Keratinocyte (primary cell): ENCODE data around the gene CASP3. TPM values are rescaled to one million over a fixed set of nuclear protein-coding genes. Genes with fewer than 3 reads are reported as not detected.

Experiments
- DNase-seq: peaks from one replicate; pipeline ENCODE4 v3.0.0-alpha.2; 2011; ENCODE audit warnings: low read depth, missing footprints, low spot score
- FAIRE-seq: peaks from 2 replicates; lab custom pipeline; 2011; peaks lifted over from hg19 to GRCh38; lab: Jason Lieb, UNC
- H2AFZ ChIP-seq: 2 replicates; pipeline ENCODE4 v1.6.0; 2012; ENCODE audit warnings: low read length, control low read depth, inconsistent platforms; ENCODE audit not compliant: control insufficient read depth
- H3K27ac ChIP-seq: 2 replicates; pipeline ENCODE4 v1.5.1; 2011; ENCODE audit warnings: low read length; ENCODE audit not compliant: control insufficient read depth, insufficient read depth
- H3K27me3 ChIP-seq: 3 replicates; pipeline ENCODE4 v1.6.0; 2011; ENCODE audit warnings: low read length; ENCODE audit not compliant: control insufficient read depth, insufficient read depth; ENCODE audit errors: extremely low read depth
- H3K36me3 ChIP-seq, 2 experiments: 2 replicates in 1 of 2; 3 replicates in 1 of 2; pipeline ENCODE4 v1.5.1; 2011; ENCODE audit warnings: low read length in 2 of 2, mild to moderate bottlenecking in 1 of 2; ENCODE audit not compliant: control insufficient read depth in 2 of 2, insufficient read depth in 2 of 2; ENCODE audit errors: extremely low read depth in 1 of 2
- H3K4me1 ChIP-seq: 3 replicates; pipeline ENCODE4 v1.5.1; 2011; ENCODE audit warnings: low read length; ENCODE audit not compliant: control insufficient read depth, insufficient read depth; ENCODE audit errors: extremely low read depth
- H3K4me2 ChIP-seq: 3 replicates; pipeline ENCODE4 v1.6.0; 2011; ENCODE audit warnings: low read depth, low read length; ENCODE audit not compliant: control insufficient read depth, insufficient read depth; ENCODE audit errors: extremely low read depth
- H3K4me3 ChIP-seq, 3 experiments: fragments of 200-600 bp in 1 of 3; sonication (generic) in 1 of 3; 2 replicates in 2 of 3; 3 replicates in 1 of 3; pipeline ENCODE4 v1.5.1; 2011 to 2016; ENCODE audit warnings: low read length in 3 of 3, mild to moderate bottlenecking in 3 of 3, control low read depth in 2 of 3, inconsistent platforms in 1 of 3, low read depth in 1 of 3, mixed read lengths in 1 of 3, mixed run types in 1 of 3, moderate library complexity in 1 of 3; ENCODE audit not compliant: control insufficient read depth in 2 of 3, insufficient read depth in 2 of 3; ENCODE audit errors: extremely low read depth in 1 of 3
- H3K79me2 ChIP-seq: 2 replicates; pipeline ENCODE4 v1.6.0; 2012; ENCODE audit warnings: low read length; ENCODE audit not compliant: control insufficient read depth, insufficient read depth
- H3K9ac ChIP-seq: 3 replicates; pipeline ENCODE4 v1.6.0; 2011; ENCODE audit warnings: low read length; ENCODE audit not compliant: control insufficient read depth, insufficient read depth; ENCODE audit errors: extremely low read depth
- H3K9me1 ChIP-seq: 3 replicates; pipeline ENCODE4 v1.6.0; 2011; ENCODE audit warnings: low read length; ENCODE audit not compliant: control insufficient read depth, insufficient read depth; ENCODE audit errors: extremely low read depth
- H3K9me3 ChIP-seq: 2 replicates; pipeline ENCODE4 v1.5.1; 2012; ENCODE audit warnings: low read depth, low read length; ENCODE audit not compliant: control insufficient read depth
- H4K20me1 ChIP-seq: 3 replicates; pipeline ENCODE4 v1.6.0; 2011; ENCODE audit warnings: low read length; ENCODE audit not compliant: control insufficient read depth, insufficient read depth; ENCODE audit errors: extremely low read depth
- CTCF ChIP-seq, 3 experiments: IDR thresholded peaks in 1 of 3; conservative IDR thresholded peaks in 1 of 3; optimal IDR thresholded peaks in 1 of 3; 2 replicates in 2 of 3; 3 replicates in 1 of 3; pipeline versions ENCODE3 to v1.5.1; 2011; ENCODE audit warnings: low read length in 3 of 3, mild to moderate bottlenecking in 3 of 3, moderate library complexity in 2 of 3, control low read depth in 1 of 3, inconsistent platforms in 1 of 3; ENCODE audit not compliant: insufficient read depth in 2 of 3; ENCODE audit errors: extremely low read depth in 1 of 3
- EZH2 ChIP-seq: IDR thresholded peaks from one replicate; pipeline ENCODE4 v1.6.1; 2012; ENCODE audit warnings: inconsistent platforms, mild to moderate bottlenecking, low read length, moderate library complexity
- dilution Hi-C: fragments of 300-500 bp; cut with MboI; formaldehyde crosslinking; loops from one replicate; pipeline ENCODE4 v1.7.0; 2020; ENCODE audit warnings: low sequenced_read_pairs; ENCODE audit not compliant: extremely low pct_ligation_motif_present
- polyA plus RNA-seq, 5 experiments: library from polyadenylated mRNA; depleted of rRNA in 3 of 5; stranded (reverse) in 3 of 5; stranded (forward) in 1 of 5; unstranded in 1 of 5; fragments of >200 nt; gene quantifications; 1 replicate in 1 of 5; 2 replicates in 3 of 5; 3 replicates in 1 of 5; pipeline versions ENCODE4 v1.2.1 to v1.2.3, GENCODE V29; 2011 to 2012; ENCODE audit warnings: missing spikeins in 2 of 5, low read depth in 1 of 5, low replicate concordance in 1 of 5

The CASP3 gene
- polyA plus RNA-seq, 1 donor (not counting 4 experiments of a cell fraction or from before 2014, with no cell fraction given), result 51.1 TPM

DNA sequence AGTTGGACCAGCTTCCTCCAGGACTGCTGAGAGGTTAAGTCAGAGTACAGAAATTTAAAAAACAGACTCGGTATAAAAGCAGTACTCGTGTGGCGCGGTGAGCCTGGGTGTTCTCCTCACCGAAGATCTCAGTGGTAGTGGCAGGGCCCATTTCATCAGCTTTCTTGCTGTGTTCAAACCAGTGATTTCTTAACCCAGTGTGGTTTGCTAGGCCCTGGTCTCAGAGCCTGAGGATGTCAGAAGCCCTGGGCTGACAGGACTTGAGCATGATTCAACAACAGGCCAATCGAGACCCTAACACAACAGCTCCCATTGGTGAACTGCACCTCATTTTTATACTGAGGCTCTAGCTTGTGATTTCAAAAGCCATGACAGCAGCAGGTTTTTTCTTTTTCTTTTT lies 23.5 kb upstream of the CASP3 start:
- Histone ChIP-seq H3K4me3 (no peak overlapping the region), H3K4me2 (no peak overlapping the region), H3K4me1 (peaks cover 9% of the 10 kb centered on the region), H3K27ac (no peak overlapping the region), H3K27me3 (no peaks in the 10 kb centered on the region), H3K79me2 (no peaks in the 10 kb centered on the region), H4K20me1 (no peaks in the 10 kb centered on the region), H3K9me3 (no peaks in the 10 kb centered on the region), H3K36me3 (peaks cover 10 to 19% of the 10 kb centered on the region in 2 experiments), H3K9me1 (no peaks in the 10 kb centered on the region), H3K9ac (no peak overlapping the region), H2AFZ (no peak overlapping the region)
- no peak for FAIRE-seq
- no peak for DNase-seq
- TF ChIP-seq CTCF (optimal IDR thresholded peaks at IDR 0.05 in 1 of 3, IDR thresholded peaks at IDR 0.05 in 1 of 3, conservative IDR thresholded peaks at IDR 0.05 in 1 of 3; ENCODE audit: extremely low read depth in 1 of 3, insufficient read depth in 2 of 3, low read length in 3 of 3), result no peak
- no peak for TF ChIP-seq EZH2
- dilution Hi-C loops, result no loop called here

GRCh38 chr4:184671101-184671500 lies 21.9 kb upstream of the CASP3 start:
- peaks cover 15 to 26% of the 10 kb centered on the region in 2 experiments for H3K36me3 ChIP-seq
- peak overlapping the region; percentile 60 for H3K9ac ChIP-seq
- H2AFZ ChIP-seq, result peak overlapping the region; percentile 86
- DNase-seq (no peak), FAIRE-seq (peak; percentile 32)
- H3K4me2 ChIP-seq, result peak overlapping the region; percentile 56
- H3K79me2 ChIP-seq, result no peaks in the 10 kb centered on the region
- dilution Hi-C loops, result no loop called here
- no peaks in the 10 kb centered on the region for H4K20me1 ChIP-seq
- no peaks in the 10 kb centered on the region for H3K27me3 ChIP-seq
- H3K27ac ChIP-seq, result peak overlapping the region; percentile 56
- H3K9me3 ChIP-seq, result no peaks in the 10 kb centered on the region
- TF ChIP-seq EZH2 (no peak), CTCF (optimal IDR thresholded peaks at IDR 0.05 in 1 of 3, IDR thresholded peaks at IDR 0.05 in 1 of 3, conservative IDR thresholded peaks at IDR 0.05 in 1 of 3; ENCODE audit: extremely low read depth in 1 of 3, insufficient read depth in 2 of 3, low read length in 3 of 3) (no peak)
- H3K4me1 ChIP-seq, result peaks cover 9% of the 10 kb centered on the region
- peak overlapping the region in 2 of 3 experiments; percentile 25 to 37 for H3K4me3 ChIP-seq
- no peaks in the 10 kb centered on the region for H3K9me1 ChIP-seq
